GM12874 (cell line): ENCODE measurements around the gene ERC1.

Source experiments
- TF ChIP-seq, protein P1 (sequence below): IDR thresholded peaks from 2 replicates; pipeline ENCODE4 v1.5.1; 2011; ENCODE audit warnings: low read depth, mild to moderate bottlenecking, control low read depth, low read length, moderate library complexity; ENCODE audit not compliant: insufficient read depth

The ERC1 gene

DNA sequence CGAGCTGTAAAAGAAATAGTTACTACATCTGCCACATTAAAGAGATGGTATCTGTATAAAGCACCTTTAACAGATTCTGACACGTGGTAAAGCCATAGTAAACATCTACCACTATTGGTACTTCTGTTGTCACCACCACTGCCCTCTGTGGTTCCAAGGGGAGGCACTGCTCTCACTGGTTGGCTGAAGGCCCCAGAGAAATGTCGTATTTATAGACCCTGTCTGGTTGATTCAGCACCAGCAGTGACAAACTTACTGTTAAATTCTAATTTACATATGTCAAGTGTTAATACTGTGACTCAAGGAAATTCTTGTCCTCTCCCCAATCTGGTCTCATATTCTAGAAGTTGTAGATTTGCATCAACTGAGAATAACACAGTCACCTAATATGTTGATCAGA is 281.1 kb downstream of the ERC1 start:
- TF ChIP-seq, protein P1, sequence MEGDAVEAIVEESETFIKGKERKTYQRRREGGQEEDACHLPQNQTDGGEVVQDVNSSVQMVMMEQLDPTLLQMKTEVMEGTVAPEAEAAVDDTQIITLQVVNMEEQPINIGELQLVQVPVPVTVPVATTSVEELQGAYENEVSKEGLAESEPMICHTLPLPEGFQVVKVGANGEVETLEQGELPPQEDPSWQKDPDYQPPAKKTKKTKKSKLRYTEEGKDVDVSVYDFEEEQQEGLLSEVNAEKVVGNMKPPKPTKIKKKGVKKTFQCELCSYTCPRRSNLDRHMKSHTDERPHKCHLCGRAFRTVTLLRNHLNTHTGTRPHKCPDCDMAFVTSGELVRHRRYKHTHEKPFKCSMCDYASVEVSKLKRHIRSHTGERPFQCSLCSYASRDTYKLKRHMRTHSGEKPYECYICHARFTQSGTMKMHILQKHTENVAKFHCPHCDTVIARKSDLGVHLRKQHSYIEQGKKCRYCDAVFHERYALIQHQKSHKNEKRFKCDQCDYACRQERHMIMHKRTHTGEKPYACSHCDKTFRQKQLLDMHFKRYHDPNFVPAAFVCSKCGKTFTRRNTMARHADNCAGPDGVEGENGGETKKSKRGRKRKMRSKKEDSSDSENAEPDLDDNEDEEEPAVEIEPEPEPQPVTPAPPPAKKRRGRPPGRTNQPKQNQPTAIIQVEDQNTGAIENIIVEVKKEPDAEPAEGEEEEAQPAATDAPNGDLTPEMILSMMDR: no peak

DNA sequence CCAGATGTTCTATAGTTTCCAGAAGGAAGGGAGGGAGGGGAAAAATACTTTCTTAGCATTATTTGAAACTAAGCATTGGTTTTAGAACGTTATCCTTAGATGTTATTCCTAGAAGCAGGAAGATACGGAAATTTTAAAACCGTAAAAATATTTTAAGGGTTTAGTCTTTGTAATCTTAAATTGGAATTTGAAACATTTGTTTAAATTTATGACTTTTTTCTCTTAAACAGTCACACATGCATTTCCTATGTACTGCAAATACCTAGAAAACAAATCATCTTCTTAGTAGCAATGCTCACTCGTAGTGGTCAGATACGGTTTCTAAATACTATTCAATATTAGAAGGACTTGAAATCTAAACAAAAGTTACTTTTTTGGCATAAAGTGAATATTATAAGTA is 282.0 kb downstream of the ERC1 start:
- TF ChIP-seq, protein P1: no peak

DNA sequence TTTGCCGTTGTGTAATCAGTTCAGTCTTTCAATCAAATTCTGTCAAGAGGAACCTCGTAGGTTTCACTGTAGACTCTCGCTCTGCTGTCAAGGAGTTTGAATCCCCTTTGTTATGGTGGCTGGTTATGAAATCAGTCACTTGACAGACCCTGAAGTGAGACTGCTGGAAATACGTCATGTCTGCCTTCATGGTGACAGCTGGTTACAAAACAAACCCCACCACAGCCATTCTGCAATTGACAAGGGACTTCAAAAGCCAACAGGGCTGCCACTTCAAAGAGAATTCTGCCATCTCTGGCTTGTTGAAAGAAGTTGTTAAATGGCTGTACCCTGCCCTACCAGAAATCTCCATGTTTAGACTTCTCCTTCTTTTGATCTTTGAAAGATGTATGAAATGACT is 286.9 kb downstream of the ERC1 start:
- TF ChIP-seq, protein P1: no peak

- TF ChIP-seq, protein P1: no peak
These were observed 288.0 kb downstream of the ERC1 start for GRCh38 chr12:1279050-1279449.

GRCh38 chr12:1280059-1280458 is 289.0 kb downstream of the ERC1 start:
- TF ChIP-seq, protein P1: no peak

DNA sequence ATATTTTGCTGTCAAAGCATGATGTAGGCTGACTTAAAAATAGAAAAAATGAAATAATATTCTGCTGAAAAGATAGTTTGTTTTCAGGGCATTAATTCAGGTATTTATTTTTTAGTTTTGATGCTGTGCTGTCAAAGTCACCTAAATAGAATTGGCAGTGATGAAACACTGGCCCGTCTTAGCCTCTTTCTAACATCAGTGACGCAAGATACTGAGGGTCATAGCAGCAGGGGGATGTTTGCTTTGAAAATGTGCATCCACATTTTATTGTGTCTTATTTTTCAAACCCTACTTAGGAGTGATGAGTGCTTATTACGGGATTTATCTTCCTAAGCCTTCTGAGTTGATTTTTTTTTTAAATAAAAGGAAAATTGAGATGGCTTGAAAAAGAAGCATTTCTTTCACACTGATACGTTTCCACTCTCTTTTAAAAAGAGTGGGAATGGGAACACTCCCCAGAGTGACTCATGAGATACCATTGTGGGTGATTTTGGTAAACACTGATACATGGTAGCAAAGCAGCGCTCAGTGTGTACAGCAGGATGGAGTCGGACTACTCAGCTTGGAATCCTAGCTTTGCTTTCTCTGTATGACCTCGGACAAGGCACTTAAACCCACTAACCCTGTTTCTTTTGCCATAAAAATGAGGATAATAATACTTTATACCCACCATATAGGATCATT is 290.8 kb downstream of the ERC1 start:
- TF ChIP-seq, protein P1: no peak

GRCh38 chr12:1282670-1283315 is 291.8 kb downstream of the ERC1 start:
- TF ChIP-seq, protein P1: no peak
